Measurements from ENCODE around the gene BLOC1S1.

DNA sequence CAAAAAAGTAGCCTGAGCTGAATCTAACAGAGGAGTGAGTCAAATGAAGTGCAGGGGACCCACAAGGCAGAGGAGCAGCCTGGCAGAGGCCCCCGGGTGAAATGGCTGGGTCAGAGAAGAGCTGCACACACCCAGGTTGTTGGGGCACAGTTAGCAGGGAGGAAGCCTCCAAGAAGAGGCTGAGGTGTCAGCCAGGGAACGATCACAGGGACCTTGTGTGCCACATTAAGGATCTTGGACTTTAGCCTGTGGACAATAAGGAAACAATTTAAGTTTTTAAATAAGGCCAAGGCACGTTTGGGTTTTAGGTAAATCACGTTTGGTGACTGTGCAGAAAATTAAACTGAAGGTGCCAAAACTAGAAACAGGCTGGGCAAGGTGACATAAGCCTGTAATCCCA, 44.1 kb upstream of the BLOC1S1 start:
- TF ChIP-seq, protein P1, sequence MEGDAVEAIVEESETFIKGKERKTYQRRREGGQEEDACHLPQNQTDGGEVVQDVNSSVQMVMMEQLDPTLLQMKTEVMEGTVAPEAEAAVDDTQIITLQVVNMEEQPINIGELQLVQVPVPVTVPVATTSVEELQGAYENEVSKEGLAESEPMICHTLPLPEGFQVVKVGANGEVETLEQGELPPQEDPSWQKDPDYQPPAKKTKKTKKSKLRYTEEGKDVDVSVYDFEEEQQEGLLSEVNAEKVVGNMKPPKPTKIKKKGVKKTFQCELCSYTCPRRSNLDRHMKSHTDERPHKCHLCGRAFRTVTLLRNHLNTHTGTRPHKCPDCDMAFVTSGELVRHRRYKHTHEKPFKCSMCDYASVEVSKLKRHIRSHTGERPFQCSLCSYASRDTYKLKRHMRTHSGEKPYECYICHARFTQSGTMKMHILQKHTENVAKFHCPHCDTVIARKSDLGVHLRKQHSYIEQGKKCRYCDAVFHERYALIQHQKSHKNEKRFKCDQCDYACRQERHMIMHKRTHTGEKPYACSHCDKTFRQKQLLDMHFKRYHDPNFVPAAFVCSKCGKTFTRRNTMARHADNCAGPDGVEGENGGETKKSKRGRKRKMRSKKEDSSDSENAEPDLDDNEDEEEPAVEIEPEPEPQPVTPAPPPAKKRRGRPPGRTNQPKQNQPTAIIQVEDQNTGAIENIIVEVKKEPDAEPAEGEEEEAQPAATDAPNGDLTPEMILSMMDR (conservative IDR thresholded peaks at IDR 0.05; ENCODE audit: low read depth, low read length) = no peak
- no peak for TF ChIP-seq RCOR1 (IDR thresholded peaks at IDR 0.05; ENCODE audit: insufficient replicate concordance, low read length)
- no peak for TF ChIP-seq CEBPB (IDR thresholded peaks at IDR 0.05; ENCODE audit: low read depth, low read length)
- TF ChIP-seq SMC3 (IDR thresholded peaks at IDR 0.05; ENCODE audit: low read depth, low read length) = no peak

Data from IMR-90 (cell line).